SK-N-DZ (cell line): ENCODE data around the gene POU2AF2. TPM values are rescaled to one million over a fixed set of nuclear protein-coding genes. Genes with fewer than 3 reads are reported as not detected.
"Not testable (repeated sequence)": the region's sequence is repeated elsewhere in the genome, so short reads cannot be mapped to it uniquely, and the experiment has no call there.

Experiments used
- DNase-seq: peaks from one replicate; pipeline ENCODE4 v3.0.0-alpha.2; 2015; ENCODE audit warnings: low spot score
- polyA plus RNA-seq, 2 experiments: library from polyadenylated mRNA; depleted of rRNA; stranded (reverse); fragments of >200 nt; gene quantifications; 2 replicates each; pipeline ENCODE4 v1.2.3, GENCODE V29; 2014

The POU2AF2 gene, protein sequence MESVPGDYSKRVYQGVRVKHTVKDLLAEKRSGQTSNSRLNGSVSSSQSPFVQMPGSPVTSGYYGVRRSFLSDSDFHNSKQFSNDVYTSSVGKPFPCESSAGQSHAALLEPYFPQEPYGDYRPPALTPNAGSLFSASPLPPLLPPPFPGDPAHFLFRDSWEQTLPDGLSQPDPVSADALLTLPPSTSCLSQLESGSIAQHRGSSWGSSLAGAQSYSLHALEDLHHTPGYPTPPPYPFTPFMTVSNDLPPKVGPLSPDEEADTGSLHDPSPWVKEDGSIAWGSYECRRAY
- not detected in 2 replicates for polyA plus RNA-seq (2014; cell fraction: cytosol; rRNA removed)
- not detected in 2 replicates for polyA plus RNA-seq (2014; cell fraction: nucleus; rRNA removed)

DNA sequence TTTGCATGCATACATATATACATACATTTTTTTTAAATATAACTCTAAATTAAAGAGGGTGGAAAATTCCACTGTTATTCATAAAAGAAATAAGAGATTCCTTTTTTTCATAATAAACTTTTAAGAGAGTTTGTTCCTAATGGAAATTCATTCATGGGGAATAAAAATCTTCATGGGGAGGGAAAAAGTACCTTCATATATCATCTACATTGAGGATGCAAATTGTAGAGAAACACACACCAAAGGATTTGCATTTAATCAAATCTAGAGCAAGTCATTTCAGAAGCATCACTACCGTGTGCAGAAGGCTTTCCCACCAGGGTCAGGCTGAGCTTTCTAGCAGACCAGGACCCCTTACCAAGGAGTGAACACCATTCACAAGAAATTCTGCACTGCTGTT is at the start of gene POU2AF2:
POU2AF2 (plus strand) TSS at position 301 of the 400 bp plus-strand sequence. CDS start 129 bp downstream, outside the sequence.
- no peak for DNase-seq

GRCh38 chr11:111200010-111200534 is 45.5 kb upstream of the POU2AF2 start:
- no peak for DNase-seq

- no peak for DNase-seq
Observed at GRCh38 chr11:111204211-111204610, 41.3 kb upstream of the POU2AF2 start.

DNA sequence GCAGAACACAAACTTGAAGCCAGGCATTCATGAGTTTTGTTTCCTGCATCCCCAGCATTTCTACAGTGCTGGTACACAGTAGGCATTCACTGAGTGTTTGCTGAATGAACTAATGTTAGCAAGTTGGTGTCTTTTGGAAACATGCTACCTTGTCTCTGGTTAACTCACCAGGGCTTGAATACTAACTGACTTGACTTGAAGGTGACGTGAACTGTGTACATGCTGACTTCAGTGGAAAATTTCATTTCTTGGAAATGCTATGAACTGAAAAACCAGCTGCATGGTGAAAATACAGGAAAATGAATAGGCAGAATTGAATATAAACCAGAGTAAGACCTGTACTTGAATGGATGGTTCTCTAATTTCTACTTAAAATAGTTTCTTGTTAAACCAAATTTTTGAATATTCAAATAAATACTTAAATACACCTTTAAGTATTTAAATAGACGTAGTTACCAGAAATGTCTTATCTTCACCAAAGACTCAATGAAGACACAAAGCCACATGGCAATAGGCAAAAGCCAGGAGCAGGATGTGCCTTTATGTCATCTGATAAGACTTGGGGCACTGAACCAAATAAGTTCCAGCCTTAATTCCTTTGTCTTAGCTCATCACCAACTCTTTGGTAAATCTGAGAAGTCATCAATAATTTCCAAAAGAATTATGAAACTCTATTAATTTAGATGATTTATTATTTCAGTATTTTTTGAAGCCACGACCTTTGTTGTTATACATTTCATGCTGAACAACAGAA is 39.7 kb upstream of the POU2AF2 start:
- no peak for DNase-seq

GRCh38 chr11:111206472-111206871 is 39.1 kb upstream of the POU2AF2 start:
- DNase-seq, result no peak

GRCh38 chr11:111207213-111207612 is 38.3 kb upstream of the POU2AF2 start:
- no peak for DNase-seq

DNA sequence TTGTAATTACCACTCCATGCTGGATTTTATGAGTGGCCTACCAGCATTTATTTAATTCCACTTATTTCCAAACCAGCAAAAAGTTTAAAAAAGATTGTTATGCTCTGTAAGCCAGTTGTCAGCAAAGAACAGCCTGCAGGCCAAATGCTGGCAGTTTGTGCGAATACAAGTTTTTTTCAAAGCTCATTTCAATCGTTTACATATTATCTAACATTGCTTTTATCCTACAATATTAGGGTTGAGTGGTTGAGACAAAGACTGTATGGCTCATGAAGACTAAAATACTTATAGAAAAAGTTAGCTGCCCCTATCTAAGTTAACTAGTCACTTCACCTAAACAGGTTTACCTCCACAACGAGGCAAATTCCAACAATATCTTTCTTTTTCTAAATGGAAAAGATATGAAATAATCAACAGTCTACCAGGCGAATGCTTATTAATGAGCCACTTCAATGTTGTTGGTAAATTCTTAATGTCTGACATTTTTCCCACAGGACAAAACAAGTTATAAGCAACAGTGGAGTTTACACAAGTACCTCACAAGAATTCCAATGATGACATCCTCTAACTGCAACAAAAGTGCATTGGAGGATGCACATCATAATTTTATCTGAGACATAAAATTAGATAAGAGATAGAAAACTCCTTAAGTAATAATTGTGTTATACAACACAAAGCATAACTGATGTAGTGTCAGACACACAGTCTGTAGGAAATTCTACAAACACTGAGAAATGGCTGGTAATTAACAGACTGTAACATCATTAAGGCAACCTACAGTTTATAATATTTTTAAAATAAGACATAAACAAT is 35.8 kb upstream of the POU2AF2 start:
- no peak for DNase-seq

DNA sequence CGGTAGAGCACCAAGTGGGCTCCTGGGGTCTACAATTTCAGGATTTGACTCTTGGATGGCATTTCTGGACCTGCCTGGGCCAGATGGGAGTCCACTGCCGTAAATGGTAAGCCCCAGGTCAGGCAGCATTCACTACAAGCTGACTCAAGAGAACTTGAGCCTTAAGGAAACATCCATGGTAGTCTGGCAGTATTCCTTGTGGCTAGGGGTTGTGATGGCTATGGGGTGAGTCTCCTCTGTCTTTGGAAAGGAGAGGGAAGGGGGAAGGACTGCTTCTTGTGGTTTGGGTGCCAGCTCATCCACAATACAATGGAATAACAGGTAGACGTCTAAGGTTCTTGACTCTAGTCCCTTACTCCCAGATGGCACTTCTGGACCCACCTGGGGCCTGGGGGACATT is 32.3 kb upstream of the POU2AF2 start:
- no peak for DNase-seq

- DNase-seq, result no peak
Observed at GRCh38 chr11:111220721-111221120, 24.8 kb upstream of the POU2AF2 start.

DNA sequence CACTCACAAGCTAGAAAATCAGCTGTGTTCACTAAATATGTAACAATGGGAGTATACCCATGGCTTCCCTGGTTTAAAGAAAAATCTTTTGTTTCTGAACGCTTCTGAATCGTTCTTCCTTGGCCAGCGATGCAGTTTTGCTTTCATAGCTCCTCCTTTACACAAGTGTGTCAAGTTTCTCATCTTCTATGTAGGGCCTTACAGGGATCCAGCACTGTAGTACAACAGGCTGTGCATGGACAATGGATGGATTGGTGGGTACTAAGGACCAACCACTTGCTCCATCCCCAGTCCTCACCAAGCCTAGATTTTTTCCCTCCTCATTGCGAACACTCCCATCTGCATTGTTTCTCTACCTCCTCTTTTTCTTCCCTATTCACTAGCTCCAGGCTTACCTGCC is 24.3 kb upstream of the POU2AF2 start:
- no peak for DNase-seq

DNA sequence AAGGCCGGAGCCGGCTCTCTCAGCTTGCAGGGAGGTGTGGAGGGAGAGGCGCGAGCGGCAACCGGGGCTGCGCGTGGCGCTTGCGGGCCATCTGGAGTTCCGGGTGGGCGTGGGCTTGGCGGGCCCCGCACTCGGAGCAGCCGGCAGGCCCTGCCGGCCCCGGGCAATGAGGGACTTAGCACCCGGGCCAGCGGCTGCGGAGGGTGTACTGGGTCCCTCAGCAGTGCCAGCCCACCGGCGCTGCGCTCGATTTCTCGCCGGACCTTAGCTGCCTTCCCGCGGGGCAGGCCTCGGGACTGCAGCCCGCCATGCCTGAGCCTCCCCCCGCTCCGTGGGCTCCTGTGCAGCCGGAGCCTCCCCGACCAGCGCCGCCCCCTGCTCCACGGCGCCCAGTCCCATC is 23.6 kb upstream of the POU2AF2 start:
- not testable (repeated sequence) for DNase-seq

DNA sequence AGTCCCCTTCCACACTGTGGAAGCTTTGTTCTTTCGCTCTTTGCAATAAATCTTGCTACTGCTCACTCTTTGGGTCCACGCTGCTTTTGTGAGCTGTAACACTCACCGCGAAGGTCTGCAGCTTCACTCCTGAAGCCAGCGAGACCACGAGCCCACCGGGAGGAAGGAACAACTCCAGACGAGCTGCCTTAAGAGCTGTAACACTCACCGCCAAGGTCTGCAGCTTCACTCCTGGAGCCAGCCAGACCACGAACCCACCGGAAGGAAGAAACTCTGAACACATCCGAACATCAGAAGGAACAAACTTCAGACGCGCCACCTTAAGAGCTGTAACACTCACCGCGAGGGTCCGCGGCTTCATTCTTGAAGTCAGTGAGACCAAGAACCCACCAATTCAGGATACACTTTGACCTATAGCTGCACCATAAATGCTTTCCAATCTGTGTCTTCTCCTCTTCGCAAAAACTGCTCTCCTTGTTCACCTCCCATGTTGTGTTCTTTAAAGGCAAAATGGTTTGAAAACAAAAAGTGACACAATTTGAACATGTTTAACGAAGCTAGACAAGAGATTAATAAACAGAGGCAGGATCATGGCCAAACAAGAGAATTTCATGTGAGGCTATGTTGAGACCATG is 22.6 kb upstream of the POU2AF2 start:
- DNase-seq, result not testable (repeated sequence)

- no peak for DNase-seq
Observed at GRCh38 chr11:111225881-111226280, 19.6 kb upstream of the POU2AF2 start.

DNA sequence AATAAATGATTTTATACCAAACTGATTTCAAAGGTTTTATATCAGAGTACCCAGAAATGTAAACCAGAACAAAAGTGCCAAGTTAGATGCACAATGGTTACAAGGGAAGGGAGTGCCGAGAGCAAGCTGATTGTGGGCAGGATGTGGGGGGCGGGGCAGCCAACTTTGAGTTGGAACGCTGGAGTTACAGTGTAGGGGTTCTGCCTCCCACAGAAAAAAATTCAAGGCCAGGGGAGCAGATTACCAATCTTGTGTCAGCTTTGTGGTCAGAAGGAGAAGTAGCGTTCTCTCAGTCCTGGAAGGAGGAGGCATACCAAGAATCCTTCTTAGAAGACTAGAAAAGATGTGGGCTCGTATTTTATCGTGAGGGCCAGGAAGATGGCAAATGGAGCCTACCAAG is 15.9 kb upstream of the POU2AF2 start:
- DNase-seq, result no peak

- no peak for DNase-seq
Observed at GRCh38 chr11:111230122-111230465, 15.4 kb upstream of the POU2AF2 start.

GRCh38 chr11:111231836-111232235 is 13.7 kb upstream of the POU2AF2 start:
- DNase-seq, result no peak

GRCh38 chr11:111236383-111236782 is 9.1 kb upstream of the POU2AF2 start:
- no peak for DNase-seq

DNA sequence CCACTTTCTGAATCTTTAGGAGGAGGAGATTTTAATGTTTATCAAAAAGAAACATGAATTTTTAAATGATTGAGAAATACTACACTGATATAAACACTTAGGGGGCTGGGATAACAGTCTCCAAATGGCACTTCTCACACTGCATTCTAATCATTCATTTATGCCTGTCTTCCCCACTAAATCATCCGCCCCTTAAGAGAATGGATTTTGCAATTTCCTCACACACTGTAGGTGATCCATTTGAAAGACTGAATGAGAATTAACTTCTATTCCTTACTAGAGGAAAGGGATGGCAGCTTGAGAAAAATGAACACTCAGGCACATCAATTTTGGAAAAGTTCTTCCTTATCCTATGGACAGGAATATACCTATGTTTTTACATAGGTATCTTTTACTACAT is 7.6 kb upstream of the POU2AF2 start:
- DNase-seq, result no peak

DNA sequence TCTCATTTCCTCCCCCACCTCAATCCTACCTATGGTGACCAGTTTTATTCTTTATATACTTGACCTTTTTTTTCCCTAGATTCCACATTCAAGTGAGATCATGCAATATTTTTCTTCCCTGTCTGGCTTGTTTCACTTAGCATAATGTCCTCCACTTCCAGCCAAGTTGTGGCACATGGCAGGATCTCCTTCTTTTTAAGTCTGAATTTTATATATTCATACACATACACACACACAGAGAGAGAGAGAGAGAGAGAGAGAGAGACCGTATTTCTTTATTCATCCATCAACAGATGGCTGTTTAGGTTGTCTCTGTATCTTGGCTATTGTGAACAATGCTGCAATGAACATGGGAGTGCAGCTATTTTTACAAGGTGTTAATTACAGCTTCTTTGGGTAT is 1.4 kb downstream of the POU2AF2 start:
- no peak for DNase-seq

- DNase-seq, result no peak
Observed at GRCh38 chr11:111250936-111251335, 5.4 kb downstream of the POU2AF2 start.

DNA sequence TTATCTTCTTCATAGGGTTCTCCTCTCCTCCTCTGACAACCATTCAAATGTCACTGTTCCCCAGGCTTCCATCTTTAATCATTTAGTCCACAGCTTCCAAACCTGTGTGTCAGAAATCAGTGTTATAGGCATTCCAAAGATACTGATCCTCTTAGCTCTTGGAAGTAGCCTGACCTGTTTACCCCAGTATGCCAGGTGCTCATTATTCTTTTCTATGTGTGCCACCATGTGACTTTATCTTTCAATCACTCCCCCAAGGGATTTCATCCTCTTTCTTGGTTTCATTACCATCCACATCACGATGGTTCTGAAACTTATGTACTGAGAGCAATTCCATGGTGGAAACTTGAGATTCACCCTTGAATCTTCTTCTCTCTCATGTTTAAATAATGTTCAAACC is 7.6 kb downstream of the POU2AF2 start:
- no peak for DNase-seq

DNA sequence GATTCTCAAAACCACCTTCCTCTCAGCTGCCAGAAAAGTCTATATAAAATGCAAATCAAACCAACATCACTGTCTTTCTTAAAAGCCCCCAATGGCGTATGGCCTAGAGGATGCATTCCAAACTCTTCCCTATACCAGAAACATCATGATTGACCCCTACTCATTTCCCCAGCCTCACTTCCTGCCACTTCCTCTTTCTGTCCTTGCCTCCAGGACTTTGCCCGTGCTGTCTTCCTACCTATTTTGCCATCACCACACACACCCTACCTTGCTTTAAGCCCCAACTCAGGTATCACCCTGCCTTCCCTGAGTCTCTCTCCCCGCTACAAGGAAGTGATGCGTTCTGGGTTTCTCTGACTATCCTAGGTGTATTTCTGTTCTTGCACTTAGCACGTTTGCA is 8.1 kb downstream of the POU2AF2 start:
- no peak for DNase-seq
